HG02798 (cell line): Measurements from ENCODE around the gene RSPRY1.

Experiments
- ATAC-seq: cut with Tn5 transposase; IDR thresholded peaks from one replicate; pipeline ENCODE4 v1.9.1; 2021; ENCODE audit warnings: mild to moderate bottlenecking; ENCODE audit not compliant: unreplicated experiment, poor library complexity

The RSPRY1 gene

GRCh38 chr16:57216968-57217367 lies 30.8 kb downstream of the RSPRY1 start:
- ATAC-seq, result no peak

GRCh38 chr16:57223057-57223456 lies 36.9 kb downstream of the RSPRY1 start:
- ATAC-seq, result no peak

- ATAC-seq, result no peak
Observed at GRCh38 chr16:57224651-57225335, 38.7 kb downstream of the RSPRY1 start.

- no peak for ATAC-seq
Observed at GRCh38 chr16:57225978-57226377, 39.8 kb downstream of the RSPRY1 start.

- no peak for ATAC-seq
Observed at GRCh38 chr16:57226701-57227621, 40.8 kb downstream of the RSPRY1 start.

- ATAC-seq, result no peak
Observed at GRCh38 chr16:57229079-57229478, 43.0 kb downstream of the RSPRY1 start.

GRCh38 chr16:57231821-57232350 lies 45.8 kb downstream of the RSPRY1 start:
- no peak for ATAC-seq

GRCh38 chr16:57233944-57234706 lies 48.0 kb downstream of the RSPRY1 start:
- no peak for ATAC-seq

GRCh38 chr16:57234707-57235092 lies 48.6 kb downstream of the RSPRY1 start:
- no peak for ATAC-seq

- ATAC-seq, result no peak
Observed at GRCh38 chr16:57235128-57236021, 49.2 kb downstream of the RSPRY1 start.

GRCh38 chr16:57236022-57236350 lies 49.9 kb downstream of the RSPRY1 start:
- ATAC-seq, result no peak

- no peak for ATAC-seq
Observed at GRCh38 chr16:57238682-57239081, 52.6 kb downstream of the RSPRY1 start.

- ATAC-seq, result no peak
Observed at GRCh38 chr16:57239107-57239506, 53.0 kb downstream of the RSPRY1 start.

GRCh38 chr16:57240851-57241250 lies 54.7 kb downstream of the RSPRY1 start:
- no peak for ATAC-seq

- ATAC-seq, result no peak
Observed at GRCh38 chr16:57242650-57243049, 56.5 kb downstream of the RSPRY1 start.

GRCh38 chr16:57244463-57244766 lies 58.3 kb downstream of the RSPRY1 start:
- ATAC-seq, result no peak

GRCh38 chr16:57244767-57245471 lies 58.8 kb downstream of the RSPRY1 start, which contains the start of gene ARL2BP:
ARL2BP (plus strand) TSS chr16:57245259; CDS start chr16:57245368, 109 bp downstream.
- peak; percentile 98 for ATAC-seq

GRCh38 chr16:57245472-57246113 lies 59.5 kb downstream of the RSPRY1 start:
- ATAC-seq, result no peak

GRCh38 chr16:57251352-57251751 lies 65.2 kb downstream of the RSPRY1 start:
- ATAC-seq, result no peak
